Stimulated activated CD4-positive, alpha-beta T cell treated with anti-CD3 and anti-CD28 coated beads, Interleukin-12 subunit alpha, Interleukin-12 subunit beta, amount 100 ng/mL, for 24 hours (primary cell): ENCODE data around the gene TMEM41B.
A peak's percentile ranks its signal among the peaks of the same experiment; 100 is the strongest.

ENCODE experiments used
- DNase-seq, 2 experiments: peaks; one replicate each; pipeline ENCODE4 v3.0.0-alpha.2; 2020; ENCODE audit warnings: low read depth in 2 of 2

The TMEM41B gene

GRCh38 chr11:9310485-9311090 is 3.8 kb downstream of the TMEM41B start:
- DNase-seq: no peak

- no peak for DNase-seq
Observed at GRCh38 chr11:9304178-9304577, 10.2 kb downstream of the TMEM41B start.

GRCh38 chr11:9302448-9302847 is 11.9 kb downstream of the TMEM41B start:
- no peak for DNase-seq

- DNase-seq: no peak
Observed at GRCh38 chr11:9301720-9302119, 12.7 kb downstream of the TMEM41B start.

GRCh38 chr11:9293646-9294045 is 20.7 kb downstream of the TMEM41B start:
- DNase-seq: no peak

GRCh38 chr11:9285850-9286587 is 28.4 kb downstream of the TMEM41B start:
- no peak for DNase-seq

DNA sequence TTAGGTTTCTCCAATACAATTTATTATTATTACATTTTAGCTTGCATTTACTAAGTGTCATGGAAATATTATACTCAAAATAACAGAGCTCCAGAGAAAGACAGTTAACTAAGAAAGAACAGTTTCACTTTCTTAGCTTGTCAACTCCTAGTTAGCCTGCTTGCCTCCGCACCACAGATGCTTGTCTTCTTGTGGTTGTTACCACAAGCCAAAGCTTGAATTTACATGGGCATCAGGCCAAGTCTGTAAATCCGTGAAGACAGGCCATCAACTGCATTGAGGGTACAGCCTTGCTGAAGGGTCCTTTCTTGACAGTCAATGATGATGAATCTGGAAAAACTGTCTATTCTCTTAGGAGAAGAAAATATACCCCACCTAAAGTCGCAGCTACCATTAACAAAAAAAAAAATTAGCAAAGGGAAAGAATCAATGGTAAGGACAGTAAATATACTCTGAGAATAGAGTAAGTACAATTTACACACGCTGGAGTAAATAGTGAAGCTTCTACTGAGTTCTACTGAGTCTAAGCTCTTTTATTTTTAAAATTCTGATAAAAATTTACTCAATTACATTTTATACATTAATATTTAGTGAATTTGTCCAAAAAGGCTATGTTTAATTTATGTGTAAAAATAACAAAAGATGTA is 33.6 kb downstream of the TMEM41B start:
- peak; percentile 20 to 33 for DNase-seq

GRCh38 chr11:9277176-9277575 is 37.2 kb downstream of the TMEM41B start:
- no peak for DNase-seq

DNA sequence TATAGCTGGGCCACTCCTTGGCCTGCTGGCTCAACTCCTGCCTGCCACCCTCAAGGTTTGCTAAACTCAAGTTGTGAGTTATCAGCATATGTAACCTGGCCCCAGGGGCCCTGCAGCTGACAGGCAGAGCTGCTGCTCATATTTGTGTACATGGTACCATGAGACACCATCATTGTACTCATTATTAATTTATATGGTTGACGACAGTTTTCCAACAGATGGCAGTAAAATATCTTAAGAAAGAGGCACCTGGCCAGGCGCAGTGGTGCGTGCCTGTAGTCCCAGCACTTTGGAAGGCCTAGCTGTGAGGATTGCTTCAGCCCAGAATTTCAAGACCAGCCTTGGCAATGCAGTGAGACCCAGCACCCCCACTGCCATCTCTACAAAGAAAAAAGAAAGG is 37.8 kb downstream of the TMEM41B start:
- DNase-seq: no peak

DNA sequence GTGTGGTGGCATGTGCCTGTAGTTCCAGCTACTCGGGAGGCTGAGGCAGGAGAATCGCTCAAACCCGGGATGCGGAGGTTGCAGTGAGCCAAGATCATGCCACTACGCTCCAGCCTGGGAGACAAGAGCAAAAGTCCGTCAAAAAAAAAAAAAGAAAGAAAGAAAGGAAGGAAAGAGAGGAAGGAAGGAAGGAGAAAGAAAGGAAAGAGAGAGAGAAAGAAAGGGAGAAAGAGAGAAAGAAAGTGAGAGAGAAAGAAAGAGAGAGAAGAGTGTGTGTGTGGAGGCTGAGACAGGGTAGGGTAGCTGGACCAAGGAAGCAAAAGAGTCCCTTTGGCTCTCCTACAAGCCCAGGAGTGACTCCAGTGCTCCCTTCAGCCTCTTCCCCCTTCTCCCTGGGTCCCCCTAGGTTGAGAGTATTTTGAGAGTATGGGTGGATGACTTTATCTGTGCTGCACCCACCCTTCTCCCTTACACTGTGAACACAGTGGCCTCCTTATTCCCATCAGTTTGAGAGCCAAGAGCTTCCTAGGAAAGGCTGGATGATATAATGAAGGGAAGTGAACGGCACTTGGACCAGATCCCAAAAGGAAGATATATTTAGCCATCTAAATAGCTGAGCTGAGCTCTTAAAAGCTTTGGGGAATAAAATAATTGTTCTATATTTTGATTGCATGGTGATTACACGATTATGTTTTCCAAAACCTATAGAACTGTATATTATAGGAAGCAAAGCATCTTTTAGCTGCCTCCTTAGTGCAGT is 39.7 kb downstream of the TMEM41B start:
- DNase-seq: no peak

DNA sequence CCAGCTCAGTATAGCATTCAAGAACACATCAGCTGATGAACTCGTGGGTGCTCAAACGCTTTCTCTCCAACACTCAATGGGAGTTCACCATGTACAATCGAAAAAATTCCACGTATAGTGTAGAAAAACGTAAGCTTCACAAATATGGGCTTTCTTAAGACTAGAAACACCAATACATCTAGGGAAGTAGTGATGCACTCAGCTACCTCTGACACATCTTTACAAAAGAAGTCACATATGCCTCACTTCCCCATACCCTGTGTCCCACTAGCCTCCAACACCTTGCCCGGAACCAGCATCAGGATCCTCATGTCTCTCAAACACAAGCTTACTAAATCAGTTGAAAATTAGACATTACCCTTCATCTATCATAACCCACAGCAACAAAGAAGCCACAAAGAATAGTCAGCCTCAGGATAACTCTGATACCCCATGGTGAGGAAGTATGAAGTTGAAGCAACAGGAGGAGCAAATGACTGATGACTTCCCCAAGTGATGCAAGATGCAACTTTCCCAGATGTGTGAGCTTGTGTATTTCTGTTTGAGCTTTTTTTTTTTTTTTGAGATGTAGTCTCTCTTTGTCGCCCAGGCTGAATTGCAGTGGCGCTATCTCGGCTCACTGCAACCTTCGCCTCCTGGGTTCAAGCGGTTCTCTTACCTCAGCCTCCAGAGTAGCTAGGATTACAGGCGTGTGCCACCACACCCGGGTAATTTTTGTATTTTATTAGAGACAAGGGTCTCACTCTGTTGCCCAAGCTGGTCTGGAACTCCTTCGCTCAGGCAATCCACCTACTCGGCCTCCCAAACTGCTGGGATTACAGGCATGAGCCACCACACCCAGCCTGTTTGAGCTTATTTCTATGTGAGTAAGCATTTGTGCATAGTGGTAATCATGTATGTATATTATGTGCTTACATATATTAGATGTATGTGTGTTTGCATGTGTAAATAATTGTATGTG is 40.7 kb downstream of the TMEM41B start:
- no peak for DNase-seq

DNA sequence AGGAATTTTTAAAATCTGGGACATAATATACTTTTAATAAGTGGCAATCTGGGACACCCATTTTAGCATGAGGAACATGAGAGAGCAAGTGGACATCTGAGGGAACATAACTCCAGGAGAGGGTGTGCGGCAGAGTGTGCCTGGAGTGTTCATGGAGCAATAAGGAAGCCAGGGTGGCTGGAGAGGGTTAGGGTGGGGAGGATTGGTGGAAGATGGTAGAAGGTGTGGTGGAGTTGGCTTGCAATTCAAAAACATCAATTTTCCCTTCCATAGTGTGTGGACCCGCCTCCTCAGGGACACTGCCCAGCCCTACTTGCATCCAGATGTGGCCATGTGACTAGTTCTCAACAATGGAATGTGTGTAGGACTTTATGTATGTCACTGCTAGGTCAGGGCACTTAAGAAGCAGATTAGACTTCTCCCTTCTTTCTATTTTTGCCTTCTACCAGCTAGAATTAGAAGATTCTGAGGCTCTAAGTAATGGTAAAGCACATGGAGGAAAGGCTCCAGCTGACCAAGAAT is 44.8 kb downstream of the TMEM41B start:
- no peak for DNase-seq

- DNase-seq: no peak
Observed at GRCh38 chr11:9267680-9268079, 46.7 kb downstream of the TMEM41B start.

- no peak for DNase-seq
Observed at GRCh38 chr11:9266926-9267325, 47.5 kb downstream of the TMEM41B start.

DNA sequence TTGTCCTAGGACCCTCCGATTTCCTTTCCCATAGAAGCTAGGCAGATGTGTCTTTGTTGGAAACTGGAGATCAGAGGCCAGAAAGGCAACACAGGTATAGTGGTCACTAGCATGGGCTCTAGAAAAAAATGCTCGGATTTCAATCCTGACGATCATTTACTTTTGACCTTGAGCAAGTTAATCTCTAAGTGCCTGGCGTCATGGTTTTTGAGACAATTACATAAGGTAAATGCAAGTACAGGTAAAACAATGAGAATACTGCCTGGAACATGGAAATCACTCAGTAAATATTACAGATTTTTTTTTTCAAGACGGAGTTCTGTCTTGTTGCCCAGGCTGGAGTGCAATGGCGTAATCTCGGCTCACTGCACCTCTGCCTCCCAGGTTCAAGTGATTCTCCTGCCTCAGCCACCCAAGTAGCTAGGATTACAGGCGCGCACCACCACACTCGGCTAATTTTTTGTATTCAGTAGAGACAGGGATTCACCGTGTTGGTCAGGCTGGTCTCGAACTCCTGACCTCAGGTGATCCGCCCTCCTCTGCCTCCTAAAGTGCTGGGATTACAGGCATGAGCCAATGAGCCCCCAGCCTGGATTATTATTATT is 48.2 kb downstream of the TMEM41B start:
- no peak for DNase-seq

DNA sequence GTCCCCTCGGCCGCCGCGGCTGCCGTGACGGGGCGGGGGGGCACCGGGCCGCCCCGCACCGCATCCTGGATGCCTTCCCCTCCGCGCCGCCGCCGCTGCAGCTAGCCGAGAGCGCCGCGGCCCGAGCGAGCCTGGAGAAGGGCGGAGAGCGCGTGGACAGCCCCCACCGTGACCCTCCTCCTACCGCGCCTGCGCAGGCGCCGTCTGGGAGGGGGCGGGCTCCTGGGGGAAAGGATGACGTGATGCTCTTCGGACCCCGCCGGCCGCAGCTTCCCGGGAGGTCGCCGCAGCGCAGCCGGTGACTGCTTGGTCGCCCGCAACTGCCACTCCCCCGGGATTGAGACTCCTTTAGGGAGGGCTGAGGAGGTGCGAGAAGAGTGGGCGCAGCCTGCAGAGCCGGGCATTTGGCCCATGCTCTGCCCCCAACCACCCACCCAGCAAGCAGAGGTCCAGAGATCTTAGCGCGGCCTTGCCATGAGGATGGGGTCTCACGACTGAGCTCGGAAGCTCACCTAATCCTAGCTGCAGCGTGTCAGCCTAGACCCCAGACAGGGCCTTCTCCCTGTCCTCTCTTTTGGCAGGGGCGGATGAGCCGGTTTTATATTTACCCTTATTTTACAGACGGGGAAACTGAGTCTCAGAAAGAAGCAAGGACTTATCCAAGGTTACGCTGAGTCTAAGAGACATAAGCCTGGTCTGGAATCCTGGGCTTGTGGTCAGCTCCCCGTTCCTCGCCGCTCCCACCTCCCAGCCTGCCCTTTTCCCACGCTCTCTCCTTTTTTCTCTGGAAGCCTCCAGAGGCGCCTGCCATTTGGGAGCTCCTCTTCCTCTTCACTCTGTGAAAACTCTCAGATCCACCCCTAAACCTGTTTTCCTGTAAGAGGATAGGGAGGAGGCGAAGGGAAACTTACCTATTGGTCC is 48.9 kb downstream of the TMEM41B start, which contains the start of gene DENND5A:
Gene DENND5A (minus strand): TSS at position 140 of the 921 bp plus-strand sequence. CDS start 281 bp downstream, outside the sequence.
- peak; percentile 14 to 36 for DNase-seq

GRCh38 chr11:9264316-9265210 is 49.8 kb downstream of the TMEM41B start:
- peak in 1 of 2 experiments; percentile 29 for DNase-seq

- peak; percentile 18 to 39 for DNase-seq
Observed at GRCh38 chr11:9263840-9264315, 50.5 kb downstream of the TMEM41B start.
